ENCODE data around the gene CLEC16A. TPM values are rescaled to one million over a fixed set of nuclear protein-coding genes. Genes with fewer than 3 reads are reported as not detected.

The CLEC16A gene
- total RNA-seq, 1 experiment from 2014 or later = 8.0 TPM

DNA sequence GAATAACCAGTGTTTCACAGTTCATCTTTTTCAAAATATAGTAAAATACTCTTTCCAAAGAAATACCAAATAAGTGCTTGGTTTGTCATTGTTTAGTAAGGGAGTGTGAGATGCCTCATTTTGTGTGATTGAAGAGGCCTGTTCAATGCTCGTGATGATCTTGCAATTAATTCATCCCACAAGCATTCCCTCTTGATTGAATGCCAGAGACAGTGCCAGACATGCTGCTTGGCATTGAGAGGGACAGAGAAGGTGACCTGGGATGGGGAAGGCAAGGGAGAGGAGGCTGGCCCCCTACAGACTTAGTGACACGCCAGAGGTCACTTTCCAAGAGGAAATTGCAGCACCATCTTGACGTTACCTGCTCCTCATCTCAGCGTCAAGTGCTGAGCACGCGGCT lies 49.3 kb downstream of the CLEC16A start:
- no peak for DNase-seq (ENCODE audit: low read depth, low spot score)
- in situ Hi-C loops (cut with HindIII; ENCODE audit: low pct_unique_long_range_greater_than_20kb, low sequenced_read_pairs) = no loop called here

- DNase-seq (ENCODE audit: low read depth, low spot score) = no peak
- in situ Hi-C loops (cut with HindIII; ENCODE audit: low pct_unique_long_range_greater_than_20kb, low sequenced_read_pairs) = no loop called here
These were observed 50.2 kb downstream of the CLEC16A start for GRCh38 chr16:10994571-10994970.

- DNase-seq (ENCODE audit: low read depth, low spot score) = no peak
- in situ Hi-C loops (cut with HindIII; ENCODE audit: low pct_unique_long_range_greater_than_20kb, low sequenced_read_pairs) = no loop called here
These were observed 51.2 kb downstream of the CLEC16A start for GRCh38 chr16:10995565-10995964.

GRCh38 chr16:10997485-10997884 lies 53.1 kb downstream of the CLEC16A start:
- DNase-seq (ENCODE audit: low read depth, low spot score) = no peak
- in situ Hi-C loops (cut with HindIII; ENCODE audit: low pct_unique_long_range_greater_than_20kb, low sequenced_read_pairs) = no loop called here

GRCh38 chr16:10999300-10999699 lies 54.9 kb downstream of the CLEC16A start:
- DNase-seq (ENCODE audit: low read depth, low spot score) = no peak
- in situ Hi-C loops (cut with HindIII; ENCODE audit: low pct_unique_long_range_greater_than_20kb, low sequenced_read_pairs) = no loop called here

GRCh38 chr16:11001611-11002010 lies 57.2 kb downstream of the CLEC16A start:
- in situ Hi-C loops (cut with HindIII; ENCODE audit: low pct_unique_long_range_greater_than_20kb, low sequenced_read_pairs) = no loop called here
- DNase-seq (ENCODE audit: low read depth, low spot score) = no peak

DNA sequence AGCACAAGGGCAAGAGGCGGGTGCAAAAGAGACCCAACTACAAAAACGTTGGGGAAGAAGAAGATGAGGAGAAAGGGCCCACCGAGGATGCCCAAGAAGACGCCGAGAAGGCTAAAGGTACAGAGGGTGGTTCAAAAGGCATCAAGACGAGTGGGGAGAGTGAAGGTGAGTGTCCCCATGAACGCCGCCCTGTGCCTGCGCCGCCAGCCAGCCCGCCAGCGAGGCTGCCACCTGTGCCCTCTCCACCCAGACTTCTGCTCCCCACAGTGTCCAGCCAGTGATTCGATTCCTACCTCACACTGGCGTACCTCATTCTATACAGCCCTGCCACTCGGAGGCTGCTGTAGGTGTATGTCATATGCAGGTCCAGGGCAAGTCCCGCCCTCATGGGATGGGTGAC lies 58.8 kb downstream of the CLEC16A start:
- in situ Hi-C loops (cut with HindIII; ENCODE audit: low pct_unique_long_range_greater_than_20kb, low sequenced_read_pairs) = no loop called here
- no peak for DNase-seq (ENCODE audit: low read depth, low spot score)

DNA sequence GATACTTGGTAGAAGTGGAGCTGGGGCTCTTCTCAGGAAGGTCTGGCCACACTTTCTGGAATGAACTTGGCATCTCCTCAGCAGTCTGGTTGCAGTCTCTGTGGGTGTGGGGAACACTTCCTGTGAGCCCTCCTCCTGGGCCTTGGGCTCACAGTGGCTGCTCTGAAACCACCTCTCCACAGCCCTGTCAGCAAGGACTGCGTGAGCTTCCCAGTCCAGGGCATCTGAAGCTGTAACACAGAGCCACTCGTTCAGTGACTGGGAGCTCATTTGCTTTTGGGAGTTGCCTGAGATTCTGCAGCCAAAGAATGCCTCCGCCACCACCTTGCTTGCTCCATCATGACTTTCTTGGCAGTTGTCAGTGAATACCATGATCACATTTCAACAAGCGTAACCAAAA lies 60.0 kb downstream of the CLEC16A start:
- no peak for DNase-seq (ENCODE audit: low read depth, low spot score)
- in situ Hi-C loops (cut with HindIII; ENCODE audit: low pct_unique_long_range_greater_than_20kb, low sequenced_read_pairs) = no loop called here

GRCh38 chr16:11004973-11005610 lies 60.7 kb downstream of the CLEC16A start:
- in situ Hi-C loops (cut with HindIII; ENCODE audit: low pct_unique_long_range_greater_than_20kb, low sequenced_read_pairs) = no loop called here
- no peak for DNase-seq (ENCODE audit: low read depth, low spot score)

DNA sequence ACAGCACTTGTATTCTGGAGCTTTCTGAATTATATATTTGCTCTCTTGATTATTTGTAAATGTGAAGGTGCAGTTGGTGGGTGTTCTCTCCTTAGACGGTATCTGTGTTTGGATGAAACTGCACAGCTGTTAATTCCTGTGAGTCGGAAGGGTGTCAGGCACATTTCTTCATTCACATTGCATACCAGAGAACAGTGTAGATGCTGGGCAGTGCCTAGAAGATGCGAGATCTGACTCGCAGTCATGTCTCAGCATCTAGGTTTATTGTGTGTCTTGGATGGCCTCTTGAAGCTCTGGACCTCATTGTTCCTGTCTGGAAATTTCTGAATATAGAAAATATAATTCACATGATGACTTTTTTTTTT lies 61.2 kb downstream of the CLEC16A start:
- in situ Hi-C loops (cut with HindIII; ENCODE audit: low pct_unique_long_range_greater_than_20kb, low sequenced_read_pairs) = no loop called here
- no peak for DNase-seq (ENCODE audit: low read depth, low spot score)

DNA sequence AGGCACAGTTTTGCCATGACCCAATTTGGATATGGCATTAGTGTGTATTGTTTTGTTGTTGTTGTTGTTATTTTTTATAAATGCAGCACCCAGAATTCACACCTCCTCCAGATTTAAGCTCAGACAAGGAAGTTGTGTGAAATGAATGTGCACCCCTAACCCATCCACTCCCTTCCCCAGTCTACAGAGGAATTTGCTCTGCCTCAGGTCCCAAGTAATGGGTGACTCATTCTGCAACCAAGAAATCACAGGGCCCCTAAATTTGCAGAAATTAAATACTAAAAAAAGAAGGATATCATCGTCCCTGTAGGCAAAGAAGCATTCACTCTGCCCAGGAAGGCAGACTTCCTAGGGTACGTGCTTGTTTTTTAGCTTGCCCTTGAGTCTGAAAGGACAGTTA lies 62.3 kb downstream of the CLEC16A start:
- in situ Hi-C loops (cut with HindIII; ENCODE audit: low pct_unique_long_range_greater_than_20kb, low sequenced_read_pairs) = no loop called here
- DNase-seq (ENCODE audit: low read depth, low spot score) = no peak

DNA sequence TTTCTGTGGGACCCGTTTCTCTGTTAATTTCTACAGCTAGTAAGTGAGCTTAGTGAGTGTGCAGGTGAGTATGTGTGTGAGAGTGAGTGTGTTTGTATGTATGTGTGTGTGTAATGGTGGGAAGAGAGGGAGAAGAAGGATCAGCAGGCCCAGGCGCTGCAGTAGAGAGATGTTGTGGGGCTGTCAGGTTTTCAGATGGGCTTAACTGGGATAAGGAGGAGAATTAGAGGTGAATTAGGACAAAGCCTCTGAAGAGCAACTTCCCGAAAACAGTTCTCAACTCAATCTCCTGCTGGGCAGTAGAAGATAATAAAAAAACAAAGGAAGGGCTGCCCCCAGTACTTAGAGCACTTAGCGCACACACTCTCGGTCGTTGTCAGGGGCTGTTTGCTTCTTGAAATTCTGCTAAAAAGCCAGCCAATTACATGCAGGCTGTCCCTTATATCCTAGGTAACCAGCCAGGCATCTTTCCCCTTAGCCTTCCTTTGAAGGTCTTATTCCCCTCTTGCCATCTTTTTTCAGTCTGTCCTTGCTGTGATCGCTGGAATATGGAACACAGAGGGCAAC lies 63.4 kb downstream of the CLEC16A start:
- DNase-seq (ENCODE audit: low read depth, low spot score) = no peak
- in situ Hi-C loops (cut with HindIII; ENCODE audit: low pct_unique_long_range_greater_than_20kb, low sequenced_read_pairs) = no loop called here

GRCh38 chr16:11009027-11009755 lies 64.8 kb downstream of the CLEC16A start:
- DNase-seq (ENCODE audit: low read depth, low spot score) = no peak
- in situ Hi-C loops (cut with HindIII; ENCODE audit: low pct_unique_long_range_greater_than_20kb, low sequenced_read_pairs) = no loop called here

GRCh38 chr16:11010575-11011221 lies 66.3 kb downstream of the CLEC16A start:
- DNase-seq (ENCODE audit: low read depth, low spot score) = no peak
- in situ Hi-C loops (cut with HindIII; ENCODE audit: low pct_unique_long_range_greater_than_20kb, low sequenced_read_pairs) = no loop called here

GRCh38 chr16:11011326-11011725 lies 67.0 kb downstream of the CLEC16A start:
- no peak for DNase-seq (ENCODE audit: low read depth, low spot score)
- in situ Hi-C loops (cut with HindIII; ENCODE audit: low pct_unique_long_range_greater_than_20kb, low sequenced_read_pairs) = no loop called here

- DNase-seq (ENCODE audit: low read depth, low spot score) = no peak
- in situ Hi-C loops (cut with HindIII; ENCODE audit: low pct_unique_long_range_greater_than_20kb, low sequenced_read_pairs) = no loop called here
These were observed 68.5 kb downstream of the CLEC16A start for GRCh38 chr16:11012841-11013240.

DNA sequence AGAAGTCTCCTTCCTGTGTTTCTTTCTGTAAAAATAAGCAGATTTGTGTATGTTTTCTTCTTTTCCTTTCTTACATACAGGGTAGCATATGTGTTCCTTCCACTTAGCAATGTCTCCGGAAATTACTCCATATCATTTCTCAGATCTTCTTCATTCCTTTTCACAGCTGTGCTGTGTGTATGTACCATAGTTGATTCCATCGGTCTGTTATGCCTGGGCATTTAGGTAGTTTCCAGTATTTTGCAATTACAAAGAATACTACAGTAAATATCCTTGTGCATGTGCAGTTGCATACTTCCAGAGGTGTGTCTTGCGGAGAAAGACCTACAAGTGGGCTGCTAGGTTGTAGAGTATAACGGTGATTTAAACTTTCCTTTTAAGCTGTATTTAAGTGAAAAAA lies 69.8 kb downstream of the CLEC16A start:
- in situ Hi-C loops (cut with HindIII; ENCODE audit: low pct_unique_long_range_greater_than_20kb, low sequenced_read_pairs) = no loop called here
- no peak for DNase-seq (ENCODE audit: low read depth, low spot score)

DNA sequence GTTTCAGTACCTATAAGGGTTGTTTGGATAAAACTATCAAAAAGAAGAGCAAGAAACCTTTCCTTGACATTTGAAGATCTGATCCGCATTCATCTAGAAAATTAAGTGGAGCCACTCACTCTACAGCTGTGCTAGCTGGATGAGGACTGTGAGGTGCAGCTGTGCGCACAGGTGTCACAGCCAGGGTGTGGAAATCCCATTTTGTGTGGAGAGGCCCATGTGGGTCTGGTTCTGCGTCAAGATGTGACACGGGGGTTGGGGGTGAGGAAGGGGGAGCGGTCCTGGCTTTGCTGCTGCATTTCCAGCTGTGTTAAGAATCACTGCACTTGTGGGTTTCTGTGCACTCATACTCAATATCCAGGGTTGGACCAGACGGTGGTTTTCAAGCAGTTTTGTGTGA lies 70.7 kb downstream of the CLEC16A start:
- in situ Hi-C loops (cut with HindIII; ENCODE audit: low pct_unique_long_range_greater_than_20kb, low sequenced_read_pairs) = no loop called here
- DNase-seq (ENCODE audit: low read depth, low spot score) = no peak

GRCh38 chr16:11015607-11016006 lies 71.2 kb downstream of the CLEC16A start:
- in situ Hi-C loops (cut with HindIII; ENCODE audit: low pct_unique_long_range_greater_than_20kb, low sequenced_read_pairs) = no loop called here
- no peak for DNase-seq (ENCODE audit: low read depth, low spot score)
